Brain microvascular endothelial cell (primary cell): Measurements from ENCODE around the gene SLC37A4.
"Not testable (repeated sequence)": the region's sequence is repeated elsewhere in the genome, so short reads cannot be mapped to it uniquely, and the experiment has no call there.

Experiments used
- DNase-seq: peaks from one replicate; pipeline ENCODE4 v3.0.0-alpha.2; 2020
- H3K27ac ChIP-seq: fragments of 250-450 bp; sonication (Bioruptor Pico); 2 replicates; pipeline ENCODE4 v1.5.1; 2020; ENCODE audit warnings: mild to moderate bottlenecking, moderate library complexity
- H3K27me3 ChIP-seq: fragments of 250-450 bp; sonication (Bioruptor Pico); replicated peaks from 2 replicates; pipeline ENCODE4 v1.5.1; 2020; ENCODE audit warnings: mild to moderate bottlenecking
- H3K36me3 ChIP-seq: fragments of 250-450 bp; sonication (Bioruptor Pico); replicated peaks from 2 replicates; pipeline ENCODE4 v1.5.1; 2020; ENCODE audit warnings: mild to moderate bottlenecking
- H3K4me3 ChIP-seq: 2 replicates; pipeline ENCODE4 v1.5.1; 2011; ENCODE audit warnings: low read depth, mild to moderate bottlenecking, control low read depth, low read length, moderate library complexity
- CTCF ChIP-seq: IDR thresholded peaks from 2 replicates; pipeline ENCODE4 v1.5.1; 2011; ENCODE audit warnings: low read depth, mild to moderate bottlenecking, moderate library complexity, low read length, control low read depth, inconsistent platforms; ENCODE audit errors: missing control alignments
- in situ Hi-C: cut with HindIII; loops from 2 replicates; pipeline ENCODE4 v1.10.0; 2017; ENCODE audit warnings: low sequenced_read_pairs, low pct_ligation_motif_present

Gene SLC37A4

GRCh38 chr11:119062779-119063178 lies 32.1 kb upstream of the SLC37A4 start:
- no peaks in the 10 kb centered on the region for H3K36me3 ChIP-seq
- in situ Hi-C loops = no loop called here
- no peak for TF ChIP-seq CTCF
- H3K27me3 ChIP-seq = no peaks in the 10 kb centered on the region
- H3K27ac ChIP-seq = no peak overlapping the region
- peak; percentile 51 for DNase-seq
- H3K4me3 ChIP-seq = no peak overlapping the region

GRCh38 chr11:119061256-119061655 lies 30.6 kb upstream of the SLC37A4 start:
- in situ Hi-C loops = no loop called here
- Histone ChIP-seq H3K4me3 (no peak overlapping the region), H3K36me3 (no peaks in the 10 kb centered on the region), H3K27me3 (no peaks in the 10 kb centered on the region), H3K27ac (no peak overlapping the region)
- no peak for DNase-seq
- no peak for TF ChIP-seq CTCF

GRCh38 chr11:119059128-119059527 lies 28.5 kb upstream of the SLC37A4 start:
- in situ Hi-C loops, H3K27ac ChIP-seq, DNase-seq, H3K4me3 ChIP-seq, H3K27me3 ChIP-seq: not testable (repeated sequence)
- H3K36me3 ChIP-seq = peaks cover 14% of the 10 kb centered on the region

GRCh38 chr11:119057000-119057769 lies 26.5 kb upstream of the SLC37A4 start, which contains the start of gene HYOU1:
TSS of gene HYOU1 (minus strand) at chr11:119057205. CDS start at chr11:119056160, 1,045 bp downstream.
- Histone ChIP-seq H3K36me3 (peaks cover 32% of the 10 kb centered on the region), H3K4me3 (peak within 1 kb of the TSS; percentile 89), H3K27me3 (no peaks in the 10 kb centered on the region), H3K27ac (peak within 1 kb of the TSS; percentile 84)
- DNase-seq = peak; percentile 96
- in situ Hi-C loops = no loop called here
- TF ChIP-seq CTCF = peak; percentile 51

GRCh38 chr11:119056421-119056999 lies 25.8 kb upstream of the SLC37A4 start:
- Histone ChIP-seq H3K4me3 (peak overlapping the region; percentile 89), H3K27me3 (no peaks in the 10 kb centered on the region), H3K27ac (peak overlapping the region; percentile 84), H3K36me3 (peaks cover 39% of the 10 kb centered on the region)
- no peak for DNase-seq
- TF ChIP-seq CTCF = no peak
- in situ Hi-C loops = no loop called here

- in situ Hi-C loops = no loop called here
- Histone ChIP-seq H3K36me3 (peaks cover 45% of the 10 kb centered on the region), H3K27me3 (no peaks in the 10 kb centered on the region), H3K4me3 (peak overlapping the region; percentile 89), H3K27ac (no peak overlapping the region)
- no peak for DNase-seq
- TF ChIP-seq CTCF = peak; percentile 29
Measured at GRCh38 chr11:119055901-119056300, 25.2 kb upstream of the SLC37A4 start.
